Measurements from ENCODE around the gene FBXL16.

Gene FBXL16

DNA sequence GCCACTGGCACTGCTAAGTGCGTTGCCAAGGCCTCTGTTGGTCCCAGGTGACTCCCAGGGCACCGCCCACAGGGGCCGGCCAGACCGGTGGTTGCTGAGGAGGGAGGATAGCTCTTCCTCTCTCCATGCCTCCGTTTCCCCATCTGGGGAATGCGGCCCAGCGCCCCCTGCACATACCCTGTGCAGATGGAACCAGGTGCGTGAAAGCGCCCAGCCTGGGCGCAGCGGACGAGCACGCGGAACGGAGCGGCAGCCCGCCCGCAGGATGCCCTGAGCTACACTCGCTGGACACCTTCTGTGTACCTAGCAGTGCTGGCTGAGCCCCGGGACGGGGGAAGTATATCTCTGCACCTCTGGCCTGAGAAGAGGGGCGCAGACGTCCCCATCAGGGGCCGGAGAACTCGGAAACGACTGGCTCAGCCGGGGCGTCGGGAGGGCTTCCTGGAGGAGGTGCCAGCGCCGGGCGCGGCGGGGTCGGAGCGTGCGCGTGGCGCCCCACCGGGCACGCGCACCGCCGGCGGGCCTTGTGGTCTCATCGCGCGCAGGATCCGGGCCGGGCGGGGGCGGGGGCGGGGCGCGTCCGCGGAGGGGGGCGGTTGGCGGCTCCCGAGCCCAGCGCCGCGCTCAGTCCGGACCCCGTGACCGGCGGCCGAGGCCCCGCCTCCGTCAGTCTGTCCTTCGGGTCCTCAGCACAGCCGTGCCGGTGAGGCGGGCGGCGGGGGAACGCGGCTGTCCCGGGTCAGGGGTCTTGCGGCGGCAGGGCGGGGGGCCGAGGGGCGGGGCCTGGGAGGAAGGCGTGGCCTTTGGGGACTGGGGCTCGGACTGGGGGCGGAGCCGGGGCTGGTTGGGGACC is 21.1 kb upstream of the FBXL16 start, which contains the start of the genes CCDC78 and HAGHL (continued):
- TF ChIP-seq ZNF398 (tag by site-specific recombination; IDR thresholded peaks at IDR 0.05) (no peak), ZBTB49 (tag by site-specific recombination; IDR thresholded peaks at IDR 0.05; ENCODE audit: low read depth) (no peak), ZBTB44 (tag by site-specific recombination; IDR thresholded peaks at IDR 0.05) (no peak), BCL11A (tag by site-specific recombination; IDR thresholded peaks at IDR 0.05; ENCODE audit: low read depth) (no peak)
- TF ChIP-seq, protein P1, sequence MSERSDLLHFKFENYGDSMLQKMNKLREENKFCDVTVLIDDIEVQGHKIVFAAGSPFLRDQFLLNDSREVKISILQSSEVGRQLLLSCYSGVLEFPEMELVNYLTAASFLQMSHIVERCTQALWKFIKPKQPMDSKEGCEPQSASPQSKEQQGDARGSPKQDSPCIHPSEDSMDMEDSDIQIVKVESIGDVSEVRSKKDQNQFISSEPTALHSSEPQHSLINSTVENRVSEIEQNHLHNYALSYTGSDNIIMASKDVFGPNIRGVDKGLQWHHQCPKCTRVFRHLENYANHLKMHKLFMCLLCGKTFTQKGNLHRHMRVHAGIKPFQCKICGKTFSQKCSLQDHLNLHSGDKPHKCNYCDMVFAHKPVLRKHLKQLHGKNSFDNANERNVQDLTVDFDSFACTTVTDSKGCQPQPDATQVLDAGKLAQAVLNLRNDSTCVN (tag by site-specific recombination; optimal IDR thresholded peaks at IDR 0.05): no peak

DNA sequence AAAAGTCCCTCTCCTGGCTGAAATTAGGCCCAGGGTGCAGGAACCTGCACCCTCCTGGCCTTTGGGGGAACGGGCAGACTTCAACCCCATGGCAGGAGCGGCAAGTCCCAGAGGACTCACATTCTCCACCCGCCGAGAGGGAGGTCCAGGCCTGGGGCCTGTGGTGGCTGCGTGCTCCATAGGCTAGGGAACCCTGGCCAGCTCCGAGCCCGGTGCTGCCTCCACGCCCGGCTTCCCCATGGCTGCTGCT is 20.5 kb upstream of the FBXL16 start:
- Histone ChIP-seq H3K4me1 (ENCODE audit: control insufficient read depth, insufficient read depth, low read length) (peaks cover 7% of the 10 kb centered on the region; the same call in 1 of the 2 replicates), H3K9me3 (ENCODE audit: control insufficient read depth, insufficient read depth, low read depth, low read length) (no peaks in the 10 kb centered on the region), H3K4me3 (ENCODE audit: low read depth, low read length) (no peak overlapping the region), H3K27ac (ENCODE audit: extremely low read depth, low read depth, low read length) (no peak overlapping the region), H3K36me3 (ENCODE audit: control insufficient read depth in 2 of 2, insufficient read depth in 1 of 2, low read length in 2 of 2) (peaks cover 0 to 14% of the 10 kb centered on the region in 2 experiments; a peak in 1 of 3 replicates)
- TF ChIP-seq, protein P2, sequence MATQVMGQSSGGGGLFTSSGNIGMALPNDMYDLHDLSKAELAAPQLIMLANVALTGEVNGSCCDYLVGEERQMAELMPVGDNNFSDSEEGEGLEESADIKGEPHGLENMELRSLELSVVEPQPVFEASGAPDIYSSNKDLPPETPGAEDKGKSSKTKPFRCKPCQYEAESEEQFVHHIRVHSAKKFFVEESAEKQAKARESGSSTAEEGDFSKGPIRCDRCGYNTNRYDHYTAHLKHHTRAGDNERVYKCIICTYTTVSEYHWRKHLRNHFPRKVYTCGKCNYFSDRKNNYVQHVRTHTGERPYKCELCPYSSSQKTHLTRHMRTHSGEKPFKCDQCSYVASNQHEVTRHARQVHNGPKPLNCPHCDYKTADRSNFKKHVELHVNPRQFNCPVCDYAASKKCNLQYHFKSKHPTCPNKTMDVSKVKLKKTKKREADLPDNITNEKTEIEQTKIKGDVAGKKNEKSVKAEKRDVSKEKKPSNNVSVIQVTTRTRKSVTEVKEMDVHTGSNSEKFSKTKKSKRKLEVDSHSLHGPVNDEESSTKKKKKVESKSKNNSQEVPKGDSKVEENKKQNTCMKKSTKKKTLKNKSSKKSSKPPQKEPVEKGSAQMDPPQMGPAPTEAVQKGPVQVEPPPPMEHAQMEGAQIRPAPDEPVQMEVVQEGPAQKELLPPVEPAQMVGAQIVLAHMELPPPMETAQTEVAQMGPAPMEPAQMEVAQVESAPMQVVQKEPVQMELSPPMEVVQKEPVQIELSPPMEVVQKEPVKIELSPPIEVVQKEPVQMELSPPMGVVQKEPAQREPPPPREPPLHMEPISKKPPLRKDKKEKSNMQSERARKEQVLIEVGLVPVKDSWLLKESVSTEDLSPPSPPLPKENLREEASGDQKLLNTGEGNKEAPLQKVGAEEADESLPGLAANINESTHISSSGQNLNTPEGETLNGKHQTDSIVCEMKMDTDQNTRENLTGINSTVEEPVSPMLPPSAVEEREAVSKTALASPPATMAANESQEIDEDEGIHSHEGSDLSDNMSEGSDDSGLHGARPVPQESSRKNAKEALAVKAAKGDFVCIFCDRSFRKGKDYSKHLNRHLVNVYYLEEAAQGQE (tag by site-specific recombination; IDR thresholded peaks at IDR 0.05): 0 out of 2 replicates have a peak, but pooled peaks have one; percentile 30
- TF ChIP-seq ZNF223 (tag by site-specific recombination; IDR thresholded peaks at IDR 0.05) (0 out of 2 replicates have a peak, but pooled peaks have one; percentile 44), SP2 (tag by site-specific recombination; IDR thresholded peaks at IDR 0.05) (peak; percentile 40; the same call in 1 of the 2 replicates)
- TF ChIP-seq, protein P3, sequence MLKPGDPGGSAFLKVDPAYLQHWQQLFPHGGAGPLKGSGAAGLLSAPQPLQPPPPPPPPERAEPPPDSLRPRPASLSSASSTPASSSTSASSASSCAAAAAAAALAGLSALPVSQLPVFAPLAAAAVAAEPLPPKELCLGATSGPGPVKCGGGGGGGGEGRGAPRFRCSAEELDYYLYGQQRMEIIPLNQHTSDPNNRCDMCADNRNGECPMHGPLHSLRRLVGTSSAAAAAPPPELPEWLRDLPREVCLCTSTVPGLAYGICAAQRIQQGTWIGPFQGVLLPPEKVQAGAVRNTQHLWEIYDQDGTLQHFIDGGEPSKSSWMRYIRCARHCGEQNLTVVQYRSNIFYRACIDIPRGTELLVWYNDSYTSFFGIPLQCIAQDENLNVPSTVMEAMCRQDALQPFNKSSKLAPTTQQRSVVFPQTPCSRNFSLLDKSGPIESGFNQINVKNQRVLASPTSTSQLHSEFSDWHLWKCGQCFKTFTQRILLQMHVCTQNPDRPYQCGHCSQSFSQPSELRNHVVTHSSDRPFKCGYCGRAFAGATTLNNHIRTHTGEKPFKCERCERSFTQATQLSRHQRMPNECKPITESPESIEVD (tag by site-specific recombination; IDR thresholded peaks at IDR 0.05): no peak
- ChIA-PET CTCF (interaction anchor here (0.7 to 4.8 kb wide), 3 partner anchors 10 to 15 kb away, joined by 3 to 38 read pairs (median 3); partner anchors contain the start of genes CIAO3 and METRN), POLR2A (interaction anchor here (1.0 to 1.7 kb wide), 3 partner anchors 10 to 78 kb away, joined by 3 to 4 read pairs (median 4); partner anchors contain the start of gene JMJD8)

Measured in HEK293 (cell line).